HepG2 (cell line): ENCODE measurements around the gene NPIPA3. TPM values are rescaled to one million over a fixed set of nuclear protein-coding genes. Genes with fewer than 3 reads are reported as not detected.
A peak's percentile ranks its signal among the peaks of the same experiment; 100 is the strongest.
"Not testable (repeated sequence)": the region's sequence is repeated elsewhere in the genome, so short reads cannot be mapped to it uniquely, and the experiment has no call there.

Source experiments
- ATAC-seq: fragments of 200-7000 bp; cut with Tn5 transposase; 3 replicates; pipeline ENCODE4 v1.9.1; 2020; ENCODE audit warnings: mild to moderate bottlenecking, moderate library complexity
- BruUV-seq: library from RNA; stranded (reverse); fragments of 400-500 nt; replicated peaks from 2 replicates; lab custom pipeline; 2021; lab: Mats Ljungman, UMichigan
- CTCF ChIA-PET: fragments of 300-600 bp; formaldehyde crosslinking; extraction: SDS; loops from one replicate; lab custom pipeline; 2021; ENCODE audit warnings: low total read pairs, inconsistent platforms, low intra/inter-chr PET ratio; lab: Yijun Ruan, JAX
- POLR2A ChIA-PET: fragments of 350-600 bp; sonication (Branson Sonifier 250); formaldehyde crosslinking; loops from one replicate; lab custom pipeline; 2020; ENCODE audit warnings: antibody characterized with exemption, inconsistent platforms; lab: Yijun Ruan, JAX
- DNase-seq: peaks from one replicate; pipeline ENCODE4 v3.0.0-alpha.2; 2015; ENCODE audit warnings: low spot score
- FAIRE-seq: peaks from 3 replicates; lab custom pipeline; 2011; peaks lifted over from hg19 to GRCh38; lab: Jason Lieb, UNC
- H2AFZ ChIP-seq: one replicate; pipeline ENCODE4 v1.6.1; 2011; ENCODE audit warnings: low read length, inconsistent platforms
- H3K27ac ChIP-seq: fragments of 300-600 bp; 3 replicates; pipeline ENCODE4 v1.8.0; 2011; ENCODE audit warnings: mixed run types, mild to moderate bottlenecking, mixed read lengths, low read length, inconsistent platforms; ENCODE audit not compliant: insufficient read depth; ENCODE audit errors: extremely low read length
- H3K27me3 ChIP-seq, 2 experiments: fragments of 200-600 bp in 1 of 2; 2 replicates in 1 of 2; 3 replicates in 1 of 2; pipeline versions ENCODE4 v1.6.0 to v1.8.0; 2011; ENCODE audit warnings: low read length in 2 of 2, mild to moderate bottlenecking in 2 of 2, moderate library complexity in 2 of 2, inconsistent platforms in 1 of 2; ENCODE audit not compliant: insufficient read depth in 2 of 2, control insufficient read depth in 1 of 2
- H3K36me3 ChIP-seq, 2 experiments: fragments of 200-600 bp in 1 of 2; replicated peaks in 1 of 2; 2 replicates in 1 of 2; 3 replicates in 1 of 2; pipeline versions ENCODE4 v1.5.1 to v1.8.0; 2011; ENCODE audit warnings: low read length in 2 of 2, inconsistent platforms in 1 of 2; ENCODE audit not compliant: insufficient read depth in 2 of 2, control insufficient read depth in 1 of 2
- H3K4me1 ChIP-seq: 2 replicates; pipeline ENCODE4 v1.5.1; 2012; ENCODE audit warnings: low read length, inconsistent platforms; ENCODE audit not compliant: insufficient read depth
- H3K4me2 ChIP-seq: 2 replicates; pipeline ENCODE4 v1.6.0; 2011; ENCODE audit warnings: low read depth, low read length, inconsistent platforms
- H3K4me3 ChIP-seq, 3 experiments: fragments of 200-600 bp in 1 of 3; sonication (generic), shearing (Covaris generic) in 1 of 3; replicated peaks in 1 of 3; 2 replicates each; pipeline ENCODE4 v1.5.1; 2011 to 2016; ENCODE audit warnings: low read length in 3 of 3, inconsistent platforms in 2 of 3, low read depth in 2 of 3, mild to moderate bottlenecking in 2 of 3, control low read depth in 1 of 3, mixed read lengths in 1 of 3; ENCODE audit not compliant: insufficient read depth in 1 of 3
- H3K79me2 ChIP-seq: one replicate; pipeline ENCODE4 v1.6.1; 2011; ENCODE audit warnings: low read length, inconsistent platforms; ENCODE audit not compliant: insufficient read depth
- H3K9ac ChIP-seq: 2 replicates; pipeline ENCODE4 v1.6.0; 2011; ENCODE audit warnings: mild to moderate bottlenecking, low read depth, low read length, inconsistent platforms; ENCODE audit not compliant: insufficient read depth
- H3K9me3 ChIP-seq: 2 replicates; pipeline ENCODE4 v1.5.1; 2012; ENCODE audit warnings: mild to moderate bottlenecking, low read length
- H4K20me1 ChIP-seq: 2 replicates; pipeline ENCODE4 v1.6.0; 2011; ENCODE audit warnings: inconsistent platforms, mild to moderate bottlenecking, low read length, moderate library complexity; ENCODE audit not compliant: insufficient read depth
- WGBS: methylation state at CpG from one replicate; pipeline ENCODE4 v1.1.6; 2017; ENCODE audit warnings: low lambda C conversion rate; 5-methylcytosine and 5-hydroxymethylcytosine counted together
- in situ Hi-C: cut with HindIII; loops from 2 replicates; pipeline ENCODE4 v1.10.0; 2017; ENCODE audit warnings: low pct_unique_long_range_greater_than_20kb; ENCODE audit not compliant: extremely low pct_ligation_motif_present
- intact Hi-C: fragments of 100-400 bp; cut with micrococcal nuclease; formaldehyde crosslinking; loops from one replicate; pipeline ENCODE4 v1.10.0; 2022; ENCODE audit not compliant: unreplicated experiment
- polyA plus RNA-seq, 8 experiments: library from polyadenylated mRNA; depleted of rRNA in 3 of 8; stranded (reverse) in 7 of 8; unstranded in 1 of 8; fragments of >200 nt; fragmentation: Illumina TruSeq in 4 of 8; extraction: Trizol in 4 of 8; gene quantifications; 2 replicates each; pipeline versions ENCODE4 v1.2.1 to v1.2.3, GENCODE V29; 2011 to 2016; ENCODE audit warnings: low read depth in 4 of 8, missing spikeins in 1 of 8, mixed read lengths in 1 of 8; ENCODE audit not compliant: insufficient read depth in 1 of 8
- total RNA-seq, 5 experiments: library from RNA; depleted of rRNA; stranded (reverse); fragments of >200 nt; fragmentation: Illumina TruSeq; extraction: Trizol; gene quantifications; 2 replicates each; pipeline ENCODE4 v1.2.3, GENCODE V29; 2016; ENCODE audit warnings: low read depth in 1 of 5

The NPIPA3 gene
- total and polyA plus RNA-seq, 2 of the 13 experiments (the other 11 are each of a cell fraction or from before 2014, with no cell fraction given) = 0.71 to 1.3 TPM

DNA sequence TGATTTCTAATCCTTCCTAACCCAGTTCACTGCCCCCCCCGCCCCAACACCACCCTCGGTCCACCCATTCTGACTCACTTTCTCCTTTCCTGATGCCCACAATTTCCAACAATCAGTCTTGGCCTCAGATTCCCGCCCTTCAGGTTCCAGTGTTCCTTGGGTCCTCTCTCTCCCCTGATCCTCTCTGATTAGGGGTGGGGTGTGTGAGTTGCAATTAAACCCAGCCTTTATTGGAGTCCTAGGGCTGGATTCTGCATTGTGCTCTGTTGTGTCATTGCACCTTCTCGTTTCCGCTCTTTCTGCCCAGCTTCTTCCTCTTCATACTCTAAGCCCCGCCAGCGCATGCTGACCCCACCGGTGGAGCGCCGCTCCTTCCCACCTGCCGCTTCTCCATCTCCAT lies 539 bp upstream of the NPIPA3 start:
- POLR2A ChIA-PET, H3K79me2 ChIP-seq, BruUV-seq, H3K9me3 ChIP-seq, H3K4me3 ChIP-seq, H3K36me3 ChIP-seq, H4K20me1 ChIP-seq, CTCF ChIA-PET, H3K27me3 ChIP-seq, DNase-seq, H3K9ac ChIP-seq, FAIRE-seq, H3K27ac ChIP-seq, H3K4me1 ChIP-seq, intact Hi-C loops, H3K4me2 ChIP-seq, in situ Hi-C loops, H2AFZ ChIP-seq: not testable (repeated sequence)
- ATAC-seq = peak; percentile 3
- no CpG with 5 or more reads among the region's 11 CpGs for WGBS

DNA sequence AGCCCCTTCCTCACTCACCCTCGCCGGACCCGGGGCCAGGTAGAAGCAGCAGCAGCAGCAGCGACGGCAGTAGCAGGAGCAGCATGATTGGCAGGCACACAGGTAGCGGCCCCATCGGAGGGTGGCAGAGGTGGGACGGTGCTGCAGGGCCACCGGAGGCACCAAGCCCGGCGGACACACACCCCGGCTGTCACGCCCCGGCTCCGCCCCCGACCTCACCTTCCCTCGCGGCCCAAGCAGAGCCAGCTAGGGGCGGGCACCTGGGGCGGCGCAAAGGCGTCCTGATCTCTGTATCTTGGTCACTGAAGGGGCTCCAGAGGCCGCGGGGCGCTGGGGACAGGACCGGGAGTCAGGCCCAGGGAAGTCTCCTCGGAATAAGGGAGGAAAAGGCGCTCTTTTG lies 30.0 kb downstream of the NPIPA3 start:
- H3K79me2 ChIP-seq, DNase-seq, intact Hi-C loops, H3K9ac ChIP-seq, in situ Hi-C loops, H3K9me3 ChIP-seq, POLR2A ChIA-PET, FAIRE-seq, H3K36me3 ChIP-seq, H3K4me3 ChIP-seq, H4K20me1 ChIP-seq, H3K27me3 ChIP-seq, H3K27ac ChIP-seq, CTCF ChIA-PET, H3K4me2 ChIP-seq, BruUV-seq, H3K4me1 ChIP-seq, H2AFZ ChIP-seq: not testable (repeated sequence)
- no CpG with 5 or more reads among the region's 28 CpGs for WGBS
- peak; percentile 50 for ATAC-seq

GRCh38 chr16:14740832-14741385 lies 37.7 kb downstream of the NPIPA3 start:
- intact Hi-C loops, H3K9ac ChIP-seq, in situ Hi-C loops, H3K27ac ChIP-seq, H3K79me2 ChIP-seq, POLR2A ChIA-PET, DNase-seq, H3K27me3 ChIP-seq, H3K4me1 ChIP-seq, H4K20me1 ChIP-seq, CTCF ChIA-PET, H3K9me3 ChIP-seq, H3K4me3 ChIP-seq, BruUV-seq, H3K36me3 ChIP-seq, H3K4me2 ChIP-seq, H2AFZ ChIP-seq: not testable (repeated sequence)
- FAIRE-seq (peak; percentile 64), ATAC-seq (peak; percentile 6; the same call in 1 of the 3 replicates)
- WGBS = 21% methylated on average over 4 of the region's 10 CpGs

GRCh38 chr16:14741794-14742193 lies 38.6 kb downstream of the NPIPA3 start:
- H2AFZ ChIP-seq, H3K9me3 ChIP-seq, H3K4me1 ChIP-seq, H3K27me3 ChIP-seq, H3K79me2 ChIP-seq, H3K36me3 ChIP-seq, H3K27ac ChIP-seq, intact Hi-C loops, DNase-seq, H3K4me2 ChIP-seq, CTCF ChIA-PET, in situ Hi-C loops, H3K9ac ChIP-seq, BruUV-seq, POLR2A ChIA-PET, H3K4me3 ChIP-seq, H4K20me1 ChIP-seq, FAIRE-seq: not testable (repeated sequence)
- no CpG with 5 or more reads among the region's 11 CpGs for WGBS
- ATAC-seq = peak; percentile 1
